HG03460 (cell line): Measurements from ENCODE around the gene EPHA1.

Experiments used
- ATAC-seq: cut with Tn5 transposase; IDR thresholded peaks from one replicate; pipeline ENCODE4 v1.9.1; 2021; ENCODE audit not compliant: unreplicated experiment

EPHA1 gene

DNA sequence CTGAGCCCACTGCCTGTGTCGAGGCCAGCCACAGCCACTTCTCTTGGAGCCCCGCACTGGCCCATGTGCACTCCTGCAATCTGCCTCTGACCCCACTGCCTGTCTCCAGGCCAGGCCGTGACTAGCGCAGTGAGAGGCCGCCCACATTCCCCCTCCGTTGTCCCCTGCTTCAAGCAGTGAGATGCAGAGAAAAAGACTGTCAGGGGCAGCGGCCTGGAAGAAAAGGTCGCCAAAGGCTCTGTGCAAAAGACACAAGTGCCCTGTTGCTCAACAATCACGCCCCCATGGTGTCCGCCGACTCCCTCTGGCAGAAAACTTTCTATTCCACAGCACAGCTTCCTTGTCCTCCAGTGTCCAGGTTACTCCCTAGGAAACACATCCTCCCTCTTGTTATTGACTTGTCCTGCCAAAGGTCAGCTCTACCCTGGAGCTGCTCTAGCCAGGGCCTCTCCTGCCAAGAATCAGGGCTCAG is 56.1 kb downstream of the EPHA1 start:
- no peak for ATAC-seq

DNA sequence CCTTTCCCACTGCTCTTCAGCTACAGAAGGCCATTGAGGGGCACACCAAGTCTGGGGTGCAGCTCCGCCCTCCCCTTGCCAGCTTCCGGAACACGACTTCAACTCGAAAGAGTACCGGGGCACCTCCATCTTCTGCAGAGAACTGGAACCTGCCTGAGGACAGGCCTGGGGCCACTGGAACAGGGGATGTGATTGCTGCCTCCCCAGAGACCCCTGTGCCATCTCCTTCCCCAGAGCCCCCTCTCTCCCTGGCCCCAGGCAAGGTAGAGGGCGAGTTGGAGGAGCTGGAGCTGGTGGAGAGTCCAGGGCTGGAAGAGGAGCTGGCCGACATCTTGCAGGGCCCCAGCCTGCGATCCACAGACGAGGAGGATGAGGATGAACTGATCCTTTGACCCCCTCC is 57.1 kb downstream of the EPHA1 start:
- ATAC-seq: no peak

DNA sequence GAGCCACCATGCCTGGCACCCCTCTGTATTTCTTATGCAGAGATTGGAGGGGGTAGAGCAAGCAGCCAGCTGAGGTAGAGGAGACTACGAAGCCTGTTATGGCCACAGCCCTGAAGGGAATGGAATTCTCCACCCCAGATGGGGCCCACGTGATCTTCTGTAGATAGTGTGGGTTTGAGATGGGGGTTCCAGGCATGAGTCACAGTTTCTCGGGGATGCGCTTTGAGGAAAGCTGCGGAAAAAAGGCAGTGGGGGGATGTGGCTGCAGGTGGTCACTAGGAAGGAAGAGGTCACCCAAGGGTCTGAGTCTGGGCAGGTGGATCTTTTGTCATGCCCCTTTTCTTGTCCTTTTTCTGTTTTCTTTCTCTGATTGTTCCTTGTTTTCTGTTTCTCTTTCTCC is 57.6 kb downstream of the EPHA1 start:
- ATAC-seq: no peak

DNA sequence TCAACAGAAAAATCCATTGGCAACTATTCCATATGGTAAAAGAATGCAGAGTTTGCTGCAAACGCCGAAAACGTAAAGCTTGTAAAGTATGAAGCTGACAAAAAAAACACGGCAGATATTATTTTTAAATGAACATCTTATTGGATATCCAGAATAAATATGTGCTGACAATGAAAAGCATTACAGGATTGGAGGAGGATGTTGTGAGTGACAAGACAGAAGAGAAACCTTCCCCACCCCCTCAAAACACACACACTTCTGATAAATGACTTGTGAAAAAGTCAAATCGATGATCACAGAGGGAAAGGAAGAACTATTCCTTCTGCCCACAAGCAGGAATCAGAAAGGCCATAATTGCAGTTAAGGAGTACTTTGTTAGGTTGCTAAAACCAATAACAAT is 60.7 kb downstream of the EPHA1 start:
- no peak for ATAC-seq

DNA sequence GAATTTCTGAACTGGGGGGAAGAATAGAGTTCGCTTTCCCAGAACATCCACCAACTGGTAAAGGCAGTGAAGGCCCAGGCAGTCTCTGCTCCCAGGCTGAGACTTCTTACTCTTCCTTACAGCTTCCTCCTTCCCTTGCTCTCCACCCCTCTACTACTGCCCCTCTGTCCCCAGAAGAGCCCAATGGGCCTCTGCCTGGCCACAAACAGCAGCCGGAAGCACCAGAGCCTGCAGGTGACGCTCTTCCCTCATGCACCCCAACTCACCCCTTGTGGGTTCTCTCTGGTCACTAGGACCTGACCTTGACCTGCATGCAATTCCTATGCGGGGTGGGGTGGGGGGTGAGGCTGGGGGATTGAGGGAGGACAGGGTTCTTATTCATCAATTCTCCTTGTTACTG is 62.6 kb downstream of the EPHA1 start:
- ATAC-seq: no peak

DNA sequence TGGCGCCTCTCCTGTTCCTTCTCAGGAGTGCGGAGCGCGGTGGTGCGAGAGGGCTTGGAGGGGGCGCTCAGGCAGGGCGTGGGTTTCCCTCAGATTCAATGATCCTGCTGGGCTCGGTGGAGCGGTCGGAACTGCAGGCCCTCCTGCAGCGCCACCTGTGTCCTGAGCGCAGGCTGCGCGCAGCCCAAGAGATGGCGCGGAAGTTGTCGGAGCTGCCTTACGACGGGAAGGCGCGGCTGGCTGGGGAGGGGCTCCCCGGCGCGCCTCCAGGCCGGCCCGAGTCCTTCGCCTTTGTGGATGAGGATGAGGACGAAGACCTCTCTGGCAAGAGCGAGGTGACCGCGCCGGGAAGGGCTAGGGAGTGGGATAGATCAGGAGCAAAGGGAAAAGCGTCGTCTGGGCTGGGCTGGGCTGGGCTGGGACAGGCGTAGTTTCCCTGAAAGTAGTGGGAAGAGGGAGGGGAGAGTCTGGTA is 63.2 kb downstream of the EPHA1 start:
- ATAC-seq: no peak

DNA sequence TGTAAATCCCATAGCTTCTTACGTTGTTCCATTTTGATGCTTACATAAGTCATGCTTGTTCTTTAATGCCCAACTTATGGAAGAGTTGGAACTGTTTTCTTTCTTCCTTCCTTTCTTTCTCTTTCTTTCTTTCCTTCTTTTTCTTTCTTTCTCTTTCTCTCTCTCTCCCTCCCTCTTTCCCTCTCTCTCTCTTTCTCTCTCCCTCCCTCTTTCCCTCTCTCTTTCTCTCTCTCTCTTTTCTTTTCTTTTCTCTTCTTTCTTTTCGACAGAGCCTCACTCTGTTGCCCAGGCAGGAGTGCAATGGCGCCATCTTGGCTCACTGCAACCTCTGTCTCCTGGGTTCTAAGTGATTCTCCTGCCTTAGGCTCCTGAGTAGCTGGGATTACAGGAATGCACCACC is 65.1 kb downstream of the EPHA1 start:
- no peak for ATAC-seq

DNA sequence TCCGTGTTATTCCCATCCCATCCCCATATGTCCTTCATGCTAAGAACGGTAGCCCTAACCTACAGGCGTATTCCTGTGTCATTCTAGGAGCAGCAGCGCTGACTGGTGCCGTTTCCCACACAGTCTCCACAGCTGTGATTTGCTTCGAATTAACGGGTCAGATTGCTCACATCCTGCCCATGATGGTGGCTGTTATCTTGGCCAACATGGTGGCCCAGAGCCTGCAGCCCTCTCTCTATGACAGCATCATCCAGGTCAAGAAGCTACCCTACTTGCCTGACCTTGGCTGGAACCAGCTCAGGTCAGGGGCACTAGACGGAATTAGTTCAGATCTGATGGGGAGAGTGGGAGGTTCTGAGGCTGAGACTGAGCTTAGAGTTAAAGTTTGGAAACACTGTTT is 66.8 kb downstream of the EPHA1 start:
- ATAC-seq: no peak
